K562 (cell line): Measurements from ENCODE around the gene NUP133. TPM values are rescaled to one million over a fixed set of nuclear protein-coding genes. Genes with fewer than 3 reads are reported as not detected.

ENCODE experiments used
- CHCHD3 ChIP-seq: fragments of 250-450 bp; sonication (Bioruptor Pico); IDR thresholded peaks from 2 replicates; pipeline ENCODE4 v2.1.2; 2022; ENCODE audit warnings: mild to moderate bottlenecking
- CHD1 ChIP-seq: fragments of 200-600 bp; sonication (generic); IDR thresholded peaks from one replicate; pipeline ENCODE4 v1.6.1; 2012; ENCODE audit warnings: mild to moderate bottlenecking, moderate library complexity, low read length, inconsistent platforms
- MCM5 ChIP-seq: fragments of 450-650 bp; IDR thresholded peaks from 2 replicates; pipeline ENCODE4 v1.6.1; 2016; ENCODE audit warnings: low read depth
- MTA3 ChIP-seq: fragments of 450-650 bp; formaldehyde crosslinking; IDR thresholded peaks from 2 replicates; pipeline ENCODE4 v1.6.1; 2017; ENCODE audit warnings: mild to moderate bottlenecking, borderline replicate concordance
- NFE2 ChIP-seq: IDR thresholded peaks from 2 replicates; pipeline ENCODE4 v1.6.1; 2014; ENCODE audit warnings: antibody characterized with exemption, low read depth
- NFXL1 ChIP-seq: fragments of 450-650 bp; formaldehyde crosslinking; IDR thresholded peaks from 2 replicates; pipeline ENCODE4 v1.4.0; 2021; ENCODE audit warnings: mild to moderate bottlenecking
- NR2C2 ChIP-seq, 2 experiments: fragments of 200-800 bp in 1 of 2; sonication (Bioruptor generic) in 1 of 2; sonication (generic) in 1 of 2; formaldehyde crosslinking in 1 of 2; IDR thresholded peaks; 2 replicates each; pipeline versions ENCODE4 v1.6.1 to v1.8.0; 2016 to 2022; ENCODE audit warnings: mild to moderate bottlenecking in 1 of 2, missing compliant biosample characterization in 1 of 2, missing genetic modification characterization in 1 of 2, missing genetic modification reagents in 1 of 2
- POLR2A ChIP-seq: fragments of 450-650 bp; conservative IDR thresholded peaks from 2 replicates; pipeline ENCODE4 v1.6.1; 2016
- PTBP1 ChIP-seq: fragments of 200-400 bp; formaldehyde crosslinking; IDR thresholded peaks from 2 replicates; pipeline ENCODE4 v1.6.1; 2017; ENCODE audit warnings: low read depth, low read length
- TAL1 ChIP-seq: fragments of 450-650 bp; IDR thresholded peaks from 2 replicates; pipeline ENCODE4 v1.6.1; 2016; ENCODE audit warnings: mild to moderate bottlenecking
- TRIM24 ChIP-seq, 2 experiments: fragments of 450-650 bp; IDR thresholded peaks; 2 replicates each; pipeline ENCODE4 v1.6.1; 2016
- XRCC3 ChIP-seq: fragments of 450-650 bp; IDR thresholded peaks from 2 replicates; pipeline ENCODE4 v1.6.1; 2017; ENCODE audit warnings: mild to moderate bottlenecking, moderate library complexity
- XRCC4 ChIP-seq: IDR thresholded peaks from one replicate; pipeline ENCODE4 v1.6.1; 2011; ENCODE audit not compliant: insufficient read depth, insufficient read length; ENCODE audit errors: extremely low read depth
- XRCC5 ChIP-seq: fragments of 200-400 bp; formaldehyde crosslinking; IDR thresholded peaks from 2 replicates; pipeline ENCODE4 v1.6.1; 2017; ENCODE audit warnings: low read depth, mild to moderate bottlenecking, low read length
- YBX1 ChIP-seq: fragments of 450-650 bp; IDR thresholded peaks from 2 replicates; pipeline ENCODE4 v1.7.1; 2016; ENCODE audit warnings: mild to moderate bottlenecking
- ZNF224 ChIP-seq: sonication (generic); formaldehyde crosslinking; IDR thresholded peaks from 2 replicates; pipeline ENCODE4 v1.8.0; 2022; ENCODE audit warnings: mild to moderate bottlenecking, missing genetic modification reagents
- polyA plus RNA-seq, 8 experiments: library from polyadenylated mRNA; depleted of rRNA in 4 of 8; stranded (reverse) in 5 of 8; unstranded in 3 of 8; fragments of >200 nt; fragmentation: Nextera tagmentation in 2 of 8; fragmentation: Illumina TruSeq in 1 of 8; extraction: Ambion mirVana in 2 of 8; extraction: Trizol in 1 of 8; gene quantifications; 2 replicates each; pipeline versions ENCODE4 v1.2.1 to v1.2.3, GENCODE V29; 2011 to 2014; ENCODE audit warnings: inconsistent platforms in 1 of 8, missing spikeins in 1 of 8
- total RNA-seq, 7 experiments: library from RNA; depleted of rRNA in 6 of 7; stranded (reverse); fragments of >200 nt in 6 of 7; fragmentation: Illumina TruSeq in 2 of 7; extraction: Trizol in 2 of 7; gene quantifications; 2 replicates each; pipeline versions ENCODE4 v1.2.1 to v1.2.3, GENCODE V29; 2011 to 2021; ENCODE audit warnings: low replicate concordance in 1 of 7
- TF ChIP-seq, protein P1 (sequence below): fragments of 450-650 bp; formaldehyde crosslinking; IDR thresholded peaks from 2 replicates; pipeline ENCODE4 v1.4.0; 2020; ENCODE audit warnings: mild to moderate bottlenecking
- TF ChIP-seq, protein P2 (sequence below): fragments of 150-350 bp; conservative IDR thresholded peaks from 2 replicates; pipeline ENCODE4 v1.6.1; 2014; ENCODE audit warnings: low read length
- TF ChIP-seq, protein P3 (sequence below): fragments of 250-450 bp; sonication (Bioruptor Pico); IDR thresholded peaks from 2 replicates; pipeline ENCODE4 v1.6.1; 2021; ENCODE audit warnings: mild to moderate bottlenecking
- TF ChIP-seq, protein P4 (sequence below): fragments of 250-450 bp; sonication (Bioruptor Pico); IDR thresholded peaks from 2 replicates; pipeline ENCODE4 v1.8.0; 2022; ENCODE audit warnings: inconsistent platforms, mild to moderate bottlenecking, moderate library complexity, borderline replicate concordance
- TF ChIP-seq, protein P5 (sequence below): fragments of 250-450 bp; sonication (Bioruptor Pico); IDR thresholded peaks from 2 replicates; pipeline ENCODE4 v1.4.0; 2020; ENCODE audit warnings: mild to moderate bottlenecking, moderate library complexity

NUP133 gene
- total and polyA plus RNA-seq, 9 of the 15 experiments (the other 6 are each of a cell fraction or from before 2014, with no cell fraction given): 21.7 to 85.1 (median 61.3) TPM

DNA sequence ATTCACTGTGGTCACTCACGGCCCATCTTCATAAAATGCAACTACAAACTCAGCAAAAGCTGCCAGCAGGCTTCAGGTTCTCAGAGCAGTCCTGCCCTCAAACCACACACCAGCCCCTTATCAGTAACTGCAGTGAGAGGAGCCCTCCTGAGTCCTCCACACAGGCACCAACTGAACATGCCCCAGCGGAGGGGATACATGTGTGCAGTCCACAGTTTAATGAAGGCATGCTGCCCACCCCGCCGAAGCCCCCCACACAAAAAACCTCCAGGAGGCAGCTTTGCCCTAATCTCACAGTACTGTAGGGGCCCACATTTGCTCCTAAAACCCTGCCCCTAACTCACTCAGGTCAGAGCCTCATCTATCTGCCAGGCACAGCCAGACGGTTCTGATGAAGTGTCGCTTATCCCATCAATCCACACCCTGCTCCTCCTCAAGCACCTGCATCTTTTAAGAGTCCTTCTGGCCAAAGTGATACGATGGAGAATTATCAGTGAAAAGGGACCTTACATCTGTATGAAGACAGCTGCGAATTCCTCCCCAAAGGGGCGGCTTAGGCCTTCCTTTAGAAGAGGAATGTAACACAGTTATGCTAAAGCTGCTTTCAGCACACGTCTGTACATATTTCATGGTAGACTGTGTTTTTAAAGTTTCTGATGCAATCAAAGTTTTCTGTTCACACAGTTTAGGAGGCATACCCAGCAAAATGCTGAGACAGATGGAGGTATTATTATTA, 46.9 kb upstream of the NUP133 start (continued):
- TF ChIP-seq, protein P1, sequence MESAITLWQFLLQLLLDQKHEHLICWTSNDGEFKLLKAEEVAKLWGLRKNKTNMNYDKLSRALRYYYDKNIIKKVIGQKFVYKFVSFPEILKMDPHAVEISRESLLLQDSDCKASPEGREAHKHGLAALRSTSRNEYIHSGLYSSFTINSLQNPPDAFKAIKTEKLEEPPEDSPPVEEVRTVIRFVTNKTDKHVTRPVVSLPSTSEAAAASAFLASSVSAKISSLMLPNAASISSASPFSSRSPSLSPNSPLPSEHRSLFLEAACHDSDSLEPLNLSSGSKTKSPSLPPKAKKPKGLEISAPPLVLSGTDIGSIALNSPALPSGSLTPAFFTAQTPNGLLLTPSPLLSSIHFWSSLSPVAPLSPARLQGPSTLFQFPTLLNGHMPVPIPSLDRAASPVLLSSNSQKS (CRISPR knock-in tag): no peak
- TF ChIP-seq MTA3: peak; percentile 79; the same call in 1 of the 2 replicates
- no peak for TF ChIP-seq POLR2A
- TF ChIP-seq NR2C2 (CRISPR knock-in tag; IDR thresholded peaks at IDR 0.05): no peak
- TF ChIP-seq NR2C2 (tag; IDR thresholded peaks at IDR 0.05): no peak
- TF ChIP-seq XRCC3: no peak
- TF ChIP-seq TAL1: peak; percentile 100
- TF ChIP-seq YBX1: peak; percentile 27; the same call in 1 of the 2 replicates
- TF ChIP-seq NFXL1 (CRISPR knock-in tag): no peak
- peak; percentile 18; the same call in 1 of the 2 replicates for TF ChIP-seq NFE2
- TF ChIP-seq TRIM24 (IDR thresholded peaks at IDR 0.05): peak; percentile 100
- TF ChIP-seq ZNF224: no peak
- TF ChIP-seq, protein P2, sequence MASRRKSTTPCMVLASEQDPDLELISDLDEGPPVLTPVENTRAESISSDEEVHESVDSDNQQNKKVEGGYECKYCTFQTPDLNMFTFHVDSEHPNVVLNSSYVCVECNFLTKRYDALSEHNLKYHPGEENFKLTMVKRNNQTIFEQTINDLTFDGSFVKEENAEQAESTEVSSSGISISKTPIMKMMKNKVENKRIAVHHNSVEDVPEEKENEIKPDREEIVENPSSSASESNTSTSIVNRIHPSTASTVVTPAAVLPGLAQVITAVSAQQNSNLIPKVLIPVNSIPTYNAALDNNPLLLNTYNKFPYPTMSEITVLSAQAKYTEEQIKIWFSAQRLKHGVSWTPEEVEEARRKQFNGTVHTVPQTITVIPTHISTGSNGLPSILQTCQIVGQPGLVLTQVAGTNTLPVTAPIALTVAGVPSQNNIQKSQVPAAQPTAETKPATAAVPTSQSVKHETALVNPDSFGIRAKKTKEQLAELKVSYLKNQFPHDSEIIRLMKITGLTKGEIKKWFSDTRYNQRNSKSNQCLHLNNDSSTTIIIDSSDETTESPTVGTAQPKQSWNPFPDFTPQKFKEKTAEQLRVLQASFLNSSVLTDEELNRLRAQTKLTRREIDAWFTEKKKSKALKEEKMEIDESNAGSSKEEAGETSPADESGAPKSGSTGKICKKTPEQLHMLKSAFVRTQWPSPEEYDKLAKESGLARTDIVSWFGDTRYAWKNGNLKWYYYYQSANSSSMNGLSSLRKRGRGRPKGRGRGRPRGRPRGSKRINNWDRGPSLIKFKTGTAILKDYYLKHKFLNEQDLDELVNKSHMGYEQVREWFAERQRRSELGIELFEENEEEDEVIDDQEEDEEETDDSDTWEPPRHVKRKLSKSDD: no peak
- no peak; the same call in 1 of the 2 replicates for TF ChIP-seq XRCC5
- no peak for TF ChIP-seq CHD1
- peak; percentile 85; the same call in 1 of the 2 replicates for TF ChIP-seq PTBP1
- no peak for TF ChIP-seq MCM5
- TF ChIP-seq, protein P3, sequence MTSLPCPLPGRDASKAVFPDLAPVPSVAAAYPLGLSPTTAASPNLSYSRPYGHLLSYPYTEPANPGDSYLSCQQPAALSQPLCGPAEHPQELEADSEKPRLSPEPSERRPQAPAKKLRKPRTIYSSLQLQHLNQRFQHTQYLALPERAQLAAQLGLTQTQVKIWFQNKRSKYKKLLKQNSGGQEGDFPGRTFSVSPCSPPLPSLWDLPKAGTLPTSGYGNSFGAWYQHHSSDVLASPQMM: no peak
- TF ChIP-seq, protein P4, sequence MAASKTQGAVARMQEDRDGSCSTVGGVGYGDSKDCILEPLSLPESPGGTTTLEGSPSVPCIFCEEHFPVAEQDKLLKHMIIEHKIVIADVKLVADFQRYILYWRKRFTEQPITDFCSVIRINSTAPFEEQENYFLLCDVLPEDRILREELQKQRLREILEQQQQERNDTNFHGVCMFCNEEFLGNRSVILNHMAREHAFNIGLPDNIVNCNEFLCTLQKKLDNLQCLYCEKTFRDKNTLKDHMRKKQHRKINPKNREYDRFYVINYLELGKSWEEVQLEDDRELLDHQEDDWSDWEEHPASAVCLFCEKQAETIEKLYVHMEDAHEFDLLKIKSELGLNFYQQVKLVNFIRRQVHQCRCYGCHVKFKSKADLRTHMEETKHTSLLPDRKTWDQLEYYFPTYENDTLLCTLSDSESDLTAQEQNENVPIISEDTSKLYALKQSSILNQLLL (CRISPR knock-in tag): no peak
- no peak for TF ChIP-seq XRCC4
- TF ChIP-seq CHCHD3 (CRISPR knock-in tag): no peak
- TF ChIP-seq, protein P5, sequence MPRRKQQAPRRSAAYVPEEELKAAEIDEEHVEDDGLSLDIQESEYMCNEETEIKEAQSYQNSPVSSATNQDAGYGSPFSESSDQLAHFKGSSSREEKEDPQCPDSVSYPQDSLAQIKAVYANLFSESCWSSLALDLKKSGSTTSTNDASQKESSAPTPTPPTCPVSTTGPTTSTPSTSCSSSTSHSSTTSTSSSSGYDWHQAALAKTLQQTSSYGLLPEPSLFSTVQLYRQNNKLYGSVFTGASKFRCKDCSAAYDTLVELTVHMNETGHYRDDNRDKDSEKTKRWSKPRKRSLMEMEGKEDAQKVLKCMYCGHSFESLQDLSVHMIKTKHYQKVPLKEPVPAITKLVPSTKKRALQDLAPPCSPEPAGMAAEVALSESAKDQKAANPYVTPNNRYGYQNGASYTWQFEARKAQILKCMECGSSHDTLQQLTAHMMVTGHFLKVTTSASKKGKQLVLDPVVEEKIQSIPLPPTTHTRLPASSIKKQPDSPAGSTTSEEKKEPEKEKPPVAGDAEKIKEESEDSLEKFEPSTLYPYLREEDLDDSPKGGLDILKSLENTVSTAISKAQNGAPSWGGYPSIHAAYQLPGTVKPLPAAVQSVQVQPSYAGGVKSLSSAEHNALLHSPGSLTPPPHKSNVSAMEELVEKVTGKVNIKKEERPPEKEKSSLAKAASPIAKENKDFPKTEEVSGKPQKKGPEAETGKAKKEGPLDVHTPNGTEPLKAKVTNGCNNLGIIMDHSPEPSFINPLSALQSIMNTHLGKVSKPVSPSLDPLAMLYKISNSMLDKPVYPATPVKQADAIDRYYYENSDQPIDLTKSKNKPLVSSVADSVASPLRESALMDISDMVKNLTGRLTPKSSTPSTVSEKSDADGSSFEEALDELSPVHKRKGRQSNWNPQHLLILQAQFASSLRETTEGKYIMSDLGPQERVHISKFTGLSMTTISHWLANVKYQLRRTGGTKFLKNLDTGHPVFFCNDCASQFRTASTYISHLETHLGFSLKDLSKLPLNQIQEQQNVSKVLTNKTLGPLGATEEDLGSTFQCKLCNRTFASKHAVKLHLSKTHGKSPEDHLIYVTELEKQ (CRISPR knock-in tag): no peak
